Adrenal gland (tissue), 12 donors: Measurements from ENCODE around the gene SMIM24. TPM values are rescaled to one million over a fixed set of nuclear protein-coding genes. Genes with fewer than 3 reads are reported as not detected.

Experiments
- DNase-seq, 7 donors: peaks; one replicate each; pipeline ENCODE4 v3.0.0-alpha.2; 2019 to 2020
- H3K27ac ChIP-seq, 5 donors: fragments of 200-600 bp; sonication (generic) in 4 of 5; 1 replicate in 3 of 5; 2 replicates in 2 of 5; pipeline versions ENCODE4 v1.5.1 to v1.8.0; 2016 to 2020; ENCODE audit warnings: mild to moderate bottlenecking in 1 of 5
- H3K27me3 ChIP-seq: fragments of 200-600 bp; 2 replicates; pipeline ENCODE4 v1.8.0; 2021
- H3K36me3 ChIP-seq, 2 donors: fragments of 200-600 bp; replicated peaks in 1 of 2; 1 replicate in 1 of 2; 2 replicates in 1 of 2; pipeline versions ENCODE4 v1.5.1 to v1.8.0; 2018 to 2022
- H3K4me1 ChIP-seq, 2 donors: fragments of 200-600 bp; replicated peaks in 1 of 2; 1 replicate in 1 of 2; 2 replicates in 1 of 2; pipeline versions ENCODE4 v1.5.1 to v1.8.0; 2018 to 2021
- H3K4me3 ChIP-seq, 4 donors: fragments of 200-600 bp; sonication (generic) in 3 of 4; one replicate each; pipeline ENCODE4 v1.5.1; 2016 to 2018
- H3K9me3 ChIP-seq, 3 donors: fragments of 200-600 bp; sonication (generic) in 1 of 3; replicated peaks in 1 of 3; 1 replicate in 2 of 3; 2 replicates in 1 of 3; pipeline versions ENCODE4 v1.5.1 to v1.8.0; 2016 to 2021
- POLR2A ChIP-seq, 2 donors: fragments of 450-650 bp; IDR thresholded peaks; one replicate each; pipeline ENCODE4 v1.6.1; 2017; ENCODE audit warnings: antibody characterized with exemption in 2 of 2, mild to moderate bottlenecking in 2 of 2, moderate library complexity in 1 of 2
- WGBS, 4 donors: extraction: QIAGEN DNeasy Blood & Tissue Kit in 2 of 4; methylation state at CpG; one replicate each; pipeline versions ENCODE4 v1.1.5 to v1.1.7; 2013 to 2017; 5-methylcytosine and 5-hydroxymethylcytosine counted together
- intact Hi-C, 2 donors: fragments of 100-400 bp; cut with DNase I; formaldehyde crosslinking; loops; one replicate each; pipeline versions ENCODE4 v1.14.1 to v1.15.0; 2022 to 2023
- polyA plus RNA-seq, 3 donors: library from polyadenylated mRNA; stranded (reverse); fragments of 200-250 nt in 2 of 3; fragments of 350-450 nt in 1 of 3; fragmentation: Illumina TruSeq in 1 of 3; extraction: RNeasy Lipid Tissue Mini Kit (QIAGEN cat#74804) in 1 of 3; gene quantifications; one replicate each; pipeline ENCODE4 v1.2.3, GENCODE V29; 2013 to 2014
- total RNA-seq, 9 donors: library from RNA; depleted of rRNA in 4 of 9; stranded (reverse); fragments of >200 nt in 4 of 9; fragments of 120-200 nt in 1 of 9; fragmentation: NEBNext Ultra II Directional in 1 of 9; extraction: Animal tissue kit (Norgen Biotek cat#: 25700) in 1 of 9; gene quantifications; one replicate each; pipeline versions ENCODE4 v1.1.0 to v1.2.4, GENCODE V29; 2013 to 2023
- TF ChIP-seq, protein P1 (sequence below), 6 experiments: fragments of 450-650 bp in 4 of 6; fragments of 200-600 bp in 2 of 6; sonication (generic) in 1 of 6; IDR thresholded peaks; 1 replicate in 5 of 6; 2 replicates in 1 of 6; pipeline versions ENCODE4 v1.5.1 to v1.8.0; 2016 to 2021; ENCODE audit warnings: antibody characterized with exemption in 6 of 6, mild to moderate bottlenecking in 2 of 6, moderate library complexity in 1 of 6
- donor health status: healthy with polysubstance abuse.
- donor health status: Bipolar disorder and iron deficiency.
- donor health status: DM: yes; HTN: yes; CAD: no.
- donor health status: DM: no; HTN: no; CAD: no.
- donor health status: DM: no; HTN: no; CAD: no.
- donor health status: DM: yes; HTN: yes; CAD: no.

The SMIM24 gene
- total and polyA plus RNA-seq, 12 donors = 0.36 to 0.48 TPM; not detected in 10

DNA sequence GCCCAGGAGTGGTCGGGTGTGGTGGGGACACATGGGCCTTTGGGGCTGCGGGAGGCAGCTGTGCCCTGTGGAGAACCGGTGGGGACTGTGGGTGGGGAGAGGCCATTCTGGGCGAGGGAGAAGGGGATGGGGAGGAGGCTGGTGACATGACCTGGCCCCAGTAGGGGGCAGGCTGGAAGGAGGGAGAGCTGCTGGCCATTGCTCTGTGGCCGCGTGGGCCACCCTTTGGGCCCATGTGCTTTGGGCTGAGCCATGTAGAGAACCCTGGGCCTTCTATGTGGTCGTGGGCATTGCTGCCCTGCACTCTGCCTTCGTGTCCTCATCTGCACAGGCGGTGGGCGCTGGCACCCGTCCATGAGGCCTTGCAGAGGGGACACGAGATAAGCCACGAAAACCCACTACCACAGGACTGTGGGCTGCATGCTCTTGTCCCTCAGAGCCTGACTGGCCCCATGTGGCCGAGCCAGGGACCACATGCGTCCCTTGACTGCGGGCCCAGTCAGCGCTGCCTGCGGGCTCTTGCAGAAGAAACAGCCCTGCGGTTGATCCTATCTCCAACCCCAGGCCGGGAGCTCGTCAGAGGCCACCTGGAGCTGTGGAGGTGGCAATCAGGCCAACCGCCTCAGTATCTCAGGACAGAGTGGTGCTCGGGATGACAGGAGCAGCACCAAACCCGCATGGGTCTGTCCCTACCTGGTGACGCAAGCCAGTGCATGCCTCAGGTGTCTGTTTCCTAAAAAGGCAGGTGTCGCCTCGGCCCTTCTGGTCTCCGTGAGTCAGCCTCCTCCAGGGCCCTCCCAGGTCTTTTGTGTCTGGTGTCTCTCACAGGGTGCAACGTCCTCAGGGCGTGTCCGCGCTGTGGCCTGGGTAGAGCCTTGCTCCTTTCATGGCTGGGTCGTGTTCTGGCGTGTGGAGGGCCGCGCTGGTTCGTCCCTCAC lies 40.1 kb upstream of the SMIM24 start:
- Histone ChIP-seq H3K4me3 (no peak overlapping the region), H3K27ac (peak overlapping the region in 1 of 5 donors; percentile 13), H3K27me3 (no peaks in the 10 kb centered on the region), H3K36me3 (peaks cover 0 to 18% of the 10 kb centered on the region in 2 donors), H3K4me1 (peaks cover 23 to 46% of the 10 kb centered on the region in 2 donors), H3K9me3 (no peaks in the 10 kb centered on the region)
- WGBS, 4 donors = 88 to 90% (median 89%) methylated on average over 21 to 37 of the region's 37 CpGs
- intact Hi-C loops = no loop called here
- DNase-seq = peak in 3 of 7 donors; percentile 20 to 86 (median 33)
- TF ChIP-seq, protein P1, sequence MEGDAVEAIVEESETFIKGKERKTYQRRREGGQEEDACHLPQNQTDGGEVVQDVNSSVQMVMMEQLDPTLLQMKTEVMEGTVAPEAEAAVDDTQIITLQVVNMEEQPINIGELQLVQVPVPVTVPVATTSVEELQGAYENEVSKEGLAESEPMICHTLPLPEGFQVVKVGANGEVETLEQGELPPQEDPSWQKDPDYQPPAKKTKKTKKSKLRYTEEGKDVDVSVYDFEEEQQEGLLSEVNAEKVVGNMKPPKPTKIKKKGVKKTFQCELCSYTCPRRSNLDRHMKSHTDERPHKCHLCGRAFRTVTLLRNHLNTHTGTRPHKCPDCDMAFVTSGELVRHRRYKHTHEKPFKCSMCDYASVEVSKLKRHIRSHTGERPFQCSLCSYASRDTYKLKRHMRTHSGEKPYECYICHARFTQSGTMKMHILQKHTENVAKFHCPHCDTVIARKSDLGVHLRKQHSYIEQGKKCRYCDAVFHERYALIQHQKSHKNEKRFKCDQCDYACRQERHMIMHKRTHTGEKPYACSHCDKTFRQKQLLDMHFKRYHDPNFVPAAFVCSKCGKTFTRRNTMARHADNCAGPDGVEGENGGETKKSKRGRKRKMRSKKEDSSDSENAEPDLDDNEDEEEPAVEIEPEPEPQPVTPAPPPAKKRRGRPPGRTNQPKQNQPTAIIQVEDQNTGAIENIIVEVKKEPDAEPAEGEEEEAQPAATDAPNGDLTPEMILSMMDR (IDR thresholded peaks at IDR 0.05) = no peak
- TF ChIP-seq POLR2A (IDR thresholded peaks at IDR 0.05) = no peak

DNA sequence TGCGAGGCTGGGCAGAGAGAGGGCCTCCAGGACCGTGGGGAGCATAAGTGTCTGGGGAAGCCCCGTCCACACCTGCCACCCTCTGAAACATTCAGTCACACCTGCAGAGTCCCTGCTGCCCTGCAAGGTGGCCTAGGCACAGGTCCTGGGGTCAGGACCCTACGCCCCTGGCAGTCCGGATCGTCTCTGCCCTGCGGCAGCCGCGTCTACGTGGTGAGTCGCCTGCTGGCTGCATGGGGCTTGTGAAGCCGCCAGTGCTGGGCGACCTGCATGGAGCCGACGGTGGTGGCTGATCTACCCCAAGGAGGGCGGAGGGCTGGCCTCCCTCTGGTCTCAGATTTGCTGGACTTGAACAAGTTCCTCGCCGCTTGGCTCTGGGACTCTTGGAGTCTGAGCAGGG lies 38.8 kb upstream of the SMIM24 start:
- intact Hi-C loops = no loop called here
- TF ChIP-seq, protein P1 (IDR thresholded peaks at IDR 0.05) = no peak
- no peak for TF ChIP-seq POLR2A (IDR thresholded peaks at IDR 0.05)
- Histone ChIP-seq H3K4me3 (no peak overlapping the region), H3K27ac (no peak overlapping the region), H3K27me3 (no peaks in the 10 kb centered on the region), H3K9me3 (no peaks in the 10 kb centered on the region), H3K4me1 (peaks cover 18 to 36% of the 10 kb centered on the region in 2 donors), H3K36me3 (peaks cover 0 to 14% of the 10 kb centered on the region in 2 donors)
- DNase-seq = no peak
- WGBS, 4 donors = 83 to 88% (median 86%) methylated on average over 1 to 18 of the region's 18 CpGs

DNA sequence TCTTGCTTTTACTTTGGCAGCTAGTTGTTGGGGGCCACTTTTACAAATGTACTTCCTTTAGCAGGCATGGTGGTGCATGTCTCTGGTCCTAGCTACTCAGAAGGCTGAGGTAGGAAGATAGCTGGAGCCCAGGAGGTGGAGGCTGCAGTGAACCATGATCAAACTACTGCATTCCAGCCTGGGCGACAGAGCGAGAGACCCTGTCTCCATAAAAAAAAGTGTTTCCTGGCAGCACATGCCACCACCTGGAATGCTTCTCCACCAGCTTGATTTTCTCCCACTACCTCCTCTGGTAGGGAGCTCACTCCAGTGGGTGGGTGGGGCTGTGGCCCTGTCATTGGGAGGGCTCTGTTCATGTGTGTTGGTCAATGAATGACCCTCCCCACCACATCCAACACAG lies 38.3 kb upstream of the SMIM24 start:
- TF ChIP-seq, protein P1 (IDR thresholded peaks at IDR 0.05) = no peak
- TF ChIP-seq POLR2A (IDR thresholded peaks at IDR 0.05) = no peak
- H3K4me3 ChIP-seq = no peak overlapping the region
- peaks cover 0 to 10% of the 10 kb centered on the region in 2 donors for H3K36me3 ChIP-seq
- intact Hi-C loops = no loop called here
- H3K27me3 ChIP-seq = no peaks in the 10 kb centered on the region
- H3K27ac ChIP-seq = no peak overlapping the region
- peaks cover 13 to 35% of the 10 kb centered on the region in 2 donors for H3K4me1 ChIP-seq
- 79 to 97% (median 93%) methylated on average over 2 of the region's 2 CpGs for WGBS, 4 donors
- DNase-seq = no peak
- no peaks in the 10 kb centered on the region for H3K9me3 ChIP-seq

DNA sequence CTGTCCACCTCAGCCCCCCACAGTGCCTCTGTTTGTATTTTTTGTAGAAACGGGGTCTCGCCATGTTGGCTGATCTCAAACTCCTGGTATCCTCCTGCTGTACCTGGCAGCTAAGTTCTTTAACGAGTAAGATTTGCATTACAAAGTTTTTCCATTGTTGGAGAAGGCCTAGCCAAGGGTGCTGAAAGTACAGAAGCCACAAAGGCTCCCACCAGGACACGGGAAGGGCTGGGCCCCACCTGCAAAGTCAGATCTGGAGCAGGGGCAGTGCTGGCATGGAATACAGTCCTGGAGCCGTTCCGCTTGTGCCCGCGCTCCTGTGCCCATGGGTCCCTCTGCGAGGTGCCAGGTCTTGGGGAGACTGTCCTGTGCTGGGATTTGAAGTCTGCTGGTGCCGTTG lies 37.9 kb upstream of the SMIM24 start:
- peak overlapping the region in 1 of 5 donors; percentile 6 for H3K27ac ChIP-seq
- peaks cover 0 to 6% of the 10 kb centered on the region in 2 donors for H3K36me3 ChIP-seq
- TF ChIP-seq POLR2A (IDR thresholded peaks at IDR 0.05) = no peak
- TF ChIP-seq, protein P1 (IDR thresholded peaks at IDR 0.05) = no peak
- no peak overlapping the region for H3K4me3 ChIP-seq
- peaks cover 15 to 37% of the 10 kb centered on the region in 2 donors for H3K4me1 ChIP-seq
- no peaks in the 10 kb centered on the region for H3K9me3 ChIP-seq
- intact Hi-C loops = no loop called here
- peak in 1 of 7 donors; percentile 7 for DNase-seq
- 81 to 87% (median 86%) methylated on average over 4 to 10 of the region's 10 CpGs for WGBS, 4 donors
- H3K27me3 ChIP-seq = no peaks in the 10 kb centered on the region
